GM10248 (cell line): ENCODE measurements around the gene TMA16.
"Not testable (repeated sequence)": the region's sequence is repeated elsewhere in the genome, so short reads cannot be mapped to it uniquely, and the experiment has no call there.

Experiments
- CTCF ChIA-PET: fragments of 300-600 bp; sonication (Branson Sonifier 250); formaldehyde crosslinking; extraction: SDS; loops from one replicate; lab custom pipeline; 2021; ENCODE audit warnings: antibody characterized with exemption; lab: Yijun Ruan, JAX
- POLR2A ChIA-PET: fragments of 350-650 bp; sonication (Branson Sonifier 250); formaldehyde crosslinking; extraction: SDS; loops from one replicate; lab custom pipeline; 2020; ENCODE audit warnings: antibody characterized with exemption; lab: Yijun Ruan, JAX
- DNase-seq: peaks from one replicate; pipeline ENCODE4 v3.0.0; 2012; ENCODE audit errors: extremely low spot score
- TF ChIP-seq, protein P1 (sequence below): IDR thresholded peaks from 2 replicates; pipeline ENCODE4 v1.5.1; 2012; ENCODE audit warnings: mild to moderate bottlenecking, low read depth; ENCODE audit errors: extremely low read depth, missing control alignments, control extremely low read depth

Gene TMA16

GRCh38 chr4:163494360-163495241 lies at the start of gene TMA16:
Gene TMA16 (plus strand): TSS chr4:163494690. CDS start chr4:163494802, 112 bp downstream.
- ChIA-PET CTCF (interaction anchor here (1.0 to 3.5 kb wide), 7 partner anchors 9 to 55 kb away, joined by 3 to 37 read pairs (median 9); no protein-coding TSS in a partner anchor), POLR2A (interaction anchor here (0.6 kb wide), 1 partner anchor 1573 kb away, joined by 7 read pairs; no protein-coding TSS in a partner anchor)
- TF ChIP-seq, protein P1, sequence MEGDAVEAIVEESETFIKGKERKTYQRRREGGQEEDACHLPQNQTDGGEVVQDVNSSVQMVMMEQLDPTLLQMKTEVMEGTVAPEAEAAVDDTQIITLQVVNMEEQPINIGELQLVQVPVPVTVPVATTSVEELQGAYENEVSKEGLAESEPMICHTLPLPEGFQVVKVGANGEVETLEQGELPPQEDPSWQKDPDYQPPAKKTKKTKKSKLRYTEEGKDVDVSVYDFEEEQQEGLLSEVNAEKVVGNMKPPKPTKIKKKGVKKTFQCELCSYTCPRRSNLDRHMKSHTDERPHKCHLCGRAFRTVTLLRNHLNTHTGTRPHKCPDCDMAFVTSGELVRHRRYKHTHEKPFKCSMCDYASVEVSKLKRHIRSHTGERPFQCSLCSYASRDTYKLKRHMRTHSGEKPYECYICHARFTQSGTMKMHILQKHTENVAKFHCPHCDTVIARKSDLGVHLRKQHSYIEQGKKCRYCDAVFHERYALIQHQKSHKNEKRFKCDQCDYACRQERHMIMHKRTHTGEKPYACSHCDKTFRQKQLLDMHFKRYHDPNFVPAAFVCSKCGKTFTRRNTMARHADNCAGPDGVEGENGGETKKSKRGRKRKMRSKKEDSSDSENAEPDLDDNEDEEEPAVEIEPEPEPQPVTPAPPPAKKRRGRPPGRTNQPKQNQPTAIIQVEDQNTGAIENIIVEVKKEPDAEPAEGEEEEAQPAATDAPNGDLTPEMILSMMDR: no peak
- peak; percentile 83 for DNase-seq

DNA sequence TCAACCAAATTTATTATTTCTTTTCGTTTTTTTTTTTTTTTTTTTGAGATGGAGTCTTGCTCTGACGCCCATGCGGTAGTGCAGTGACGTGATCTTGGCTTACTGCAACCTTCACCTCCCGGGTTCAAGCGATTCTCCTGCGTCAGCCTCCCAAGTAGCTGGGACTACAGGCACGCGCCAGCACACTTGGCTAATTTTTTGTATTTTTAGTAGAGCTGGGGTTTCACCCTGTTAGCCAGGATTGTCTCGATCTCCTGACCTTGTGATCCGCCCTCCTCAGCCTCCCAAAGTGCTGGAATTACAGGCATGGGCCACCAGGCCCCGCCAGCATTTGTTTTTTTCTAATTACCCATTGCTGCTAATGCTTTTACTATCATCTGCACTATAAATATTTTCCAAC lies 47.5 kb upstream of the TMA16 start:
- CTCF ChIA-PET, POLR2A ChIA-PET, DNase-seq: not testable (repeated sequence)

GRCh38 chr4:163447481-163447880 lies 47.0 kb upstream of the TMA16 start:
- TF ChIP-seq, protein P1: no peak
- CTCF ChIA-PET: no interaction called here
- POLR2A ChIA-PET: no interaction called here
- no peak for DNase-seq

GRCh38 chr4:163448540-163449203 lies 45.8 kb upstream of the TMA16 start:
- no peak for DNase-seq
- POLR2A ChIA-PET: no interaction called here
- TF ChIP-seq, protein P1: no peak
- CTCF ChIA-PET: interaction anchor here (1.6 kb wide), 1 partner anchor 9 kb away, joined by 4 read pairs; no protein-coding TSS in a partner anchor

DNA sequence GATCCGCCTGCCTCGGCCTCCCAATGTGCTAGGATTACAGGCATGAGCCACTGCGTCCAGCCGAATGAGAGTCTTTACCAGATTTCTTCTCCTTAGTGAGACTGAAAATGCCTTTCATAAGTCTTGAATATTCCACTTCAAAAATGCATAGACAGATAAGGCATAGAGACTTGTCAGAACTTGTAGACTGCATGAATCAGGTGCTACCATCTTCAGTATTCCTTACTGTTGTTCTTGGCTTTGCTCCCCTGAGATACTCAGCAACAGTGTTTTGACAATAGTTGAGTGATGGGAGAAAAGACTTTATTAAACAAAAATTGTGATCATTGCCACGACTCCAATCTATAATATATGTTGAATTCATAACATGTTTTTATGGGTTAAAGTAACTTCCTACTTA lies 31.9 kb upstream of the TMA16 start:
- ChIA-PET POLR2A (no interaction called here), CTCF (no interaction called here)
- no peak for DNase-seq
- TF ChIP-seq, protein P1: no peak

GRCh38 chr4:163467082-163467770 lies 27.3 kb upstream of the TMA16 start:
- POLR2A ChIA-PET: no interaction called here
- no peak for DNase-seq
- CTCF ChIA-PET: interaction anchor here (1.4 kb wide), 1 partner anchor 10 kb away, joined by 6 read pairs; no protein-coding TSS in a partner anchor
- TF ChIP-seq, protein P1: no peak
